Natural killer cell treated with Interleukin-12 subunit alpha and Interleukin-12 subunit beta and Interleukin-15 and Interleukin-18, amount 100 ng/mL, for 72 hours (primary cell): ENCODE measurements around the gene PKHD1. TPM values are rescaled to one million over a fixed set of nuclear protein-coding genes. Genes with fewer than 3 reads are reported as not detected.

Experiments used
- ATAC-seq, 2 donors: fragments of 150-1000 bp; cut with Tn5 transposase in 1 of 2; sonication (Bioruptor Pico), chemical (Tn5 transposase) in 1 of 2; 2 replicates each; pipeline ENCODE4 v1.10.0; 2021
- DNase-seq: peaks from one replicate; pipeline ENCODE4 v3.0.0; 2022; ENCODE audit warnings: low spot score
- H3K27ac Mint-ChIP-seq, 2 donors: 1 replicate in 1 of 2; 2 replicates in 1 of 2; pipeline ENCODE4 v1.8.0; 2022; ENCODE audit warnings: mixed read lengths in 2 of 2, mild to moderate bottlenecking in 1 of 2, moderate library complexity in 1 of 2
- H3K27me3 Mint-ChIP-seq, 2 donors: 1 replicate in 1 of 2; 2 replicates in 1 of 2; pipeline ENCODE4 v1.8.0; 2022; ENCODE audit warnings: mixed read lengths in 2 of 2
- H3K36me3 Mint-ChIP-seq: one replicate; pipeline ENCODE4 v1.8.0; 2022; ENCODE audit warnings: mixed read lengths
- H3K4me1 Mint-ChIP-seq, 2 donors: 1 replicate in 1 of 2; 2 replicates in 1 of 2; pipeline ENCODE4 v1.8.0; 2022; ENCODE audit warnings: low read depth in 2 of 2, mixed read lengths in 2 of 2, mild to moderate bottlenecking in 1 of 2
- H3K4me3 Mint-ChIP-seq: one replicate; pipeline ENCODE4 v1.8.0; 2022; ENCODE audit warnings: mixed read lengths
- H3K9me3 Mint-ChIP-seq: 2 replicates; pipeline ENCODE4 v1.8.0; 2022; ENCODE audit warnings: mixed read lengths
- total RNA-seq, 2 donors: library from RNA; stranded (reverse); gene quantifications; one replicate each; pipeline ENCODE4 v1.2.3, GENCODE V29; 2022

Gene PKHD1
- total RNA-seq, 2 donors from 2014 or later: not detected

DNA sequence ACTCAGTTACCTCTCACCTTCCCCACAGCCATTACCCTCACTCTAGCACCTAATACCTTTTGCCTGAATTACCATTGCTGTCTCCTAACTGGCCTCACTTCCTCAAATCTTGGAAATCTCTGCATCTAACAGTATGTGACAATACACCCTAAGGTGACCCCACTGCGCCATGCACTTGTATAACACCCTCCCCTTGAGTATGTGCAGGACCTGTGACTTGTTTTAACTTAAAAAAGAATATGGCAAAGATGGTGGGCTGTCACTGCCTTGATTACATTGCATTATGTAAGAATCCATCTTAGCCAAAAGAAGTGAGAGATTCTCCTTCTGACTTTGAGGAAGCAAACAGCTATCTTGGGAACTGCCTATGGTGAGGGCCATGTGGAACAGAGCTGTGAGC lies 29.9 kb upstream of the PKHD1 start:
- Mint-ChIP-seq H3K36me3 (peaks cover under 1% of the 10 kb centered on the region), H3K27me3 (peaks cover 23 to 41% of the 10 kb centered on the region in 2 donors), H3K4me3 (no peak overlapping the region), H3K4me1 (no peaks in the 10 kb centered on the region), H3K9me3 (peaks cover 8% of the 10 kb centered on the region), H3K27ac (no peak overlapping the region)
- DNase-seq (no peak), ATAC-seq (peak in 1 of 2 donors; percentile 48)

- Mint-ChIP-seq H3K4me3 (no peak overlapping the region), H3K27me3 (peaks cover 27 to 45% of the 10 kb centered on the region in 2 donors)
- ATAC-seq: peak; percentile 11 to 36
Observed at GRCh38 chr6:52116605-52116948, 29.2 kb upstream of the PKHD1 start.

DNA sequence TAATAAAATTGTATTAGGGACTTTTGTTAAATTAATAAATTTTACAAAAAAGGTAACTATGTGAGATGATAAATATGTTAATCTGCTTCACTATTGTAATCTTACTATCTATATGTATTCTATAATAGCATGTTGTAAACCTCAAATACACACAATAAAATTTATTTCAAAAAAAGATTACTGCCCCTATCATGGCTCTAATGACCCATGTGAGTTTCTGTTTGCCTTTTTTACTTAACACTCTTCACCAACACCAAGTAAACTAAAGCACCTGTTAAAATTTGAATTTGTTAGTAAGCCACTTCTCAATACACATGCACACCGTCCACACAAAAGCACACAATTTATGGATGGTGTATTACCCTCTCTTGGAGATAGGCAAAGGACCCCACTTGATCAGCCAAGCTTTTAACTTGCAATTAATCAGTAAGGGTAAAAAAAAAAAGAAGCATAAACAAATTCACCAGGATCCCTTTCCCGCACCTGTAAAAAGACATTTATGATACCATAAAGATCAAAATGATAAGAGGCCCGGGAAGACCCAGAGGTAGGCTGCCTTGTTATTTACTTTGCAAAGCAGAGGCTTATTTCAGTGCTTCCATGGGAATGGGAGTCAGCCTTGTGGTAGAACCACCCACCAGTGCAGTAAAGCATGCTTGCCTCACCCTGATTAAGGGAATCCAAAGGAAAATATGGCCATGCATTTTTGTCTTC lies 28.6 kb upstream of the PKHD1 start:
- H3K4me1 Mint-ChIP-seq: no peaks in the 10 kb centered on the region
- DNase-seq (no peak), ATAC-seq (no peak)
- H3K27me3 Mint-ChIP-seq: peaks cover 27 to 45% of the 10 kb centered on the region in 2 donors
- H3K9me3 Mint-ChIP-seq: peaks cover 6% of the 10 kb centered on the region
- H3K36me3 Mint-ChIP-seq: peaks cover 6% of the 10 kb centered on the region
- no peak overlapping the region for H3K4me3 Mint-ChIP-seq
- H3K27ac Mint-ChIP-seq: no peak overlapping the region

More at GRCh38 chr6:52116605-52116948, 29.2 kb upstream of the PKHD1 start:
- Mint-ChIP-seq H3K27ac (no peak overlapping the region), H3K4me1 (no peaks in the 10 kb centered on the region), H3K36me3 (peaks cover 6% of the 10 kb centered on the region), H3K9me3 (peaks cover 10% of the 10 kb centered on the region)
- no peak for DNase-seq

- ATAC-seq (no peak), DNase-seq (no peak)
- Mint-ChIP-seq H3K4me1 (no peaks in the 10 kb centered on the region), H3K9me3 (peaks cover 6% of the 10 kb centered on the region), H3K27me3 (peaks cover 27 to 45% of the 10 kb centered on the region in 2 donors), H3K4me3 (no peak overlapping the region), H3K36me3 (peaks cover 6% of the 10 kb centered on the region), H3K27ac (no peak overlapping the region)
Observed at GRCh38 chr6:52115145-52115741, 27.8 kb upstream of the PKHD1 start.

- Mint-ChIP-seq H3K36me3 (peaks cover 6% of the 10 kb centered on the region), H3K4me3 (no peak overlapping the region), H3K4me1 (no peaks in the 10 kb centered on the region), H3K27me3 (peaks cover 24 to 40% of the 10 kb centered on the region in 2 donors), H3K9me3 (peaks cover 5% of the 10 kb centered on the region), H3K27ac (no peak overlapping the region)
- ATAC-seq (no peak), DNase-seq (no peak)
Observed at GRCh38 chr6:52109171-52109571, 21.8 kb upstream of the PKHD1 start.

DNA sequence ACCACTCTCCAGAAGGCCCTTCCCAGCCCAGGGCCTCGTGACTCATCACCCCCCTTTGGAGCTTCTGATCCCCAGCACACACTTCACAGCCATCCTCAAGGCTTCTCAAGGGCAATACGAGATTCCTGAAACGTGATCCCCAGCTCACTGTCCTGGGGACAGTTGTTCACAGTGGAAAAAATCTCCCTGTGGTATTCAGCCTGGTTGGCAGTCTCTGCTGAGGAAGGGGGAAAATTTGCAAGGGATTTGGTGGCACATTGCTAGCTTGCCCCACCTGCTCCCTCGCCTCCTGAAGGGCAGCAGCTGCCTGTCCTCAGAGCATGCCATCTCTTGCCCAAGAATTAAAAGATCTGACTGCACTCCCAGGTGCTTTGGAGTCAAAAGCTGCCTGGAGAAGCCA lies 20.7 kb upstream of the PKHD1 start:
- Mint-ChIP-seq H3K9me3 (peaks cover 5% of the 10 kb centered on the region), H3K4me3 (no peak overlapping the region), H3K27ac (no peak overlapping the region), H3K4me1 (no peaks in the 10 kb centered on the region), H3K36me3 (peaks cover 6% of the 10 kb centered on the region), H3K27me3 (peaks cover 30 to 50% of the 10 kb centered on the region in 2 donors)
- no peak for DNase-seq
- ATAC-seq: no peak

- no peak overlapping the region for H3K27ac Mint-ChIP-seq
- H3K4me3 Mint-ChIP-seq: no peak overlapping the region
- H3K9me3 Mint-ChIP-seq: peaks cover 3% of the 10 kb centered on the region
- DNase-seq: no peak
- H3K4me1 Mint-ChIP-seq: no peaks in the 10 kb centered on the region
- peaks cover 2% of the 10 kb centered on the region for H3K36me3 Mint-ChIP-seq
- H3K27me3 Mint-ChIP-seq: peaks cover 35 to 54% of the 10 kb centered on the region in 2 donors
- no peak for ATAC-seq
Observed at GRCh38 chr6:52106994-52107393, 19.6 kb upstream of the PKHD1 start.

DNA sequence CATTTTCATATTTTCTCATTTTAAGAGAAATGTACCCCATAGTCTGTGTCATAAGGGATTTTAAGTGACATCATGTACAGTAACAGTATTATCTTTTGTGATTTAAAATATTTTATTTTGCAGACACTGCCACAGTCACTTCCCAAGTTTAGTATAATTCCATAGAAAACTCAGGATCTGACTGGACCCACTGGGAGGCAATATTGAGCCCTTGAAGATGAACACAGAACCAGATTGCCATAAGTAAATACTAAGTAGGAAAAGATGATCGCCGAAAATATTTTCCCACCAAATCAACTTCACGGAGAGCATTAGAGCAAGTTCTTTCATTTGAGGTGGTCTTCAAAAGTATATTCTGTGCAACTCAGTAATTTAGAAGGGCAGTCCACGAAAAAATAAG lies 17.6 kb upstream of the PKHD1 start:
- Mint-ChIP-seq H3K4me1 (no peaks in the 10 kb centered on the region), H3K36me3 (no peaks in the 10 kb centered on the region), H3K27ac (no peak overlapping the region), H3K4me3 (no peak overlapping the region), H3K9me3 (peaks cover 3% of the 10 kb centered on the region), H3K27me3 (peaks cover 36 to 64% of the 10 kb centered on the region in 2 donors)
- ATAC-seq: no peak
- DNase-seq: no peak

DNA sequence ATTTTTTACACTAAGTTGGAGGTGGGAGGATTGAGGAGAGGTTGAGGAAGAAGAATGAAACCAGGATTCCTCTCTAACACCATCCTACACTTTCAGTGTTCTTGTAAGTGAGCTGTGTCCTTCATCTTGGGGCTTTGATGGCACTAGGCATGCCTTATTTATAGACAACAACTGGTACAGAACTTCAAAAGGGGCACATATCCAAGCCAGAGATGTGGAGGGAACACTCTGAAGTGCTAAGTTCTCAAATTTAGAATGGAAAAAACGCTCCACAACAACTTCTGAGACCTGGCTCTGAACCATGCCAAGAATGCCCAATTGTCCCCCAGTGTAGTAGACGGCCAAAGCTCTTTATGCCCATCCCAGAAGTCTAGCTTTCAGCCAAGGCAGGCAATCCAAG lies 16.2 kb upstream of the PKHD1 start:
- H3K4me3 Mint-ChIP-seq: no peak overlapping the region
- H3K27me3 Mint-ChIP-seq: peaks cover 33 to 52% of the 10 kb centered on the region in 2 donors

GRCh38 chr6:52102405-52102804 lies 15.0 kb upstream of the PKHD1 start:
- peaks cover 29 to 55% of the 10 kb centered on the region in 2 donors for H3K27me3 Mint-ChIP-seq
- H3K4me3 Mint-ChIP-seq: no peak overlapping the region
- no peaks in the 10 kb centered on the region for H3K4me1 Mint-ChIP-seq
- H3K36me3 Mint-ChIP-seq: no peaks in the 10 kb centered on the region
- DNase-seq (no peak), ATAC-seq (peak in 1 of 2 donors; percentile 43)
- H3K27ac Mint-ChIP-seq: no peak overlapping the region
- no peaks in the 10 kb centered on the region for H3K9me3 Mint-ChIP-seq

More for the DNA sequence above, 16.2 kb upstream of the PKHD1 start:
- ATAC-seq (no peak), DNase-seq (no peak)
- H3K9me3 Mint-ChIP-seq: no peaks in the 10 kb centered on the region
- no peak overlapping the region for H3K27ac Mint-ChIP-seq
- H3K4me1 Mint-ChIP-seq: no peaks in the 10 kb centered on the region
- H3K36me3 Mint-ChIP-seq: no peaks in the 10 kb centered on the region

DNA sequence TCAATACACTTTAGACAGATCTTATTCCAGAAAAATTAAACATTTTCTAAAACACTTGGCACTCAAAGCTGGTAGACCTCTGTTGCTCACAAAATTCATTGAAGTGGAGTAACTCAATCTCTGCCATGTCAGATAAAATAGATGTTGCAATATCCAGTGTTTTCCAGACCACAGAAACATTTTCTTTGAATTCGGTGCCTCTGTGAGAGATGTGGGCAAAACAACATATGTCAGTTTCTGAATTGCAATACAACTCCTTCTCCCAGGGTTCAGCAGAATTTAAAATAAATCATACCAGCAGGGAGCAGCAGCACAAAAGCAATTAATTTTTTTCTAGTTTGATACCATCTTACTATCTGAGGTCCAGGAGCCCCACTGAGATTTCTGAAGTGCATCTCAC lies 11.3 kb upstream of the PKHD1 start:
- Mint-ChIP-seq H3K27me3 (peaks cover 33 to 53% of the 10 kb centered on the region in 2 donors), H3K4me3 (no peak overlapping the region), H3K9me3 (no peaks in the 10 kb centered on the region), H3K4me1 (no peaks in the 10 kb centered on the region), H3K27ac (no peak overlapping the region), H3K36me3 (no peaks in the 10 kb centered on the region)
- ATAC-seq (no peak), DNase-seq (no peak)

DNA sequence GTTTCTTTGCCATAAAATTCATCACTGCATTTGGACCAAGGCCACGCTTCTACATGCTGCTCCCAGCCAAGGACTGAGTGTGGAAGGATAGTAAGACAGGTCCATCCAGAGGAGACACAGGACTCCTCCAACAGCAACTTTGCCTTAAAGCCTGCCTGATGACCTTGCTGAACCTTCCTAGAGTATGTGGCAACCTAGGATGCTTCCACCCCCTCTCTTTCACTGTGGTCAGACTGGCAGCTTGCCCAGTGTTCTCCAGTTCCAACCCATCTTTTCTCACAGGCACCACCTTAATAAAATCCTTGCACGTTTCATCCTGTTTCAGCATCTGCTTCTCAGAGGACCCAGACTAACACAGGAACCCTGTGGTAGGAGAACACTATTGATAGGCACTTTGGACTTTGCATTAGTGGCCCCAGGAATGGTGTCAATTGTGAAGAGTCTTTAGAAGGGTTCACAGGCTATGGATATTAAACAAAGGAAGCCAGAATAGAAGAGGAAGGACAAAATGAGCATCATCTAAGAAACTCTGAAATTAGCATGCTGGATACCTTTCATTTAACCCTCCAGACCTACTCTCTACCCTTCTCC lies 2.4 kb upstream of the PKHD1 start:
- H3K36me3 Mint-ChIP-seq: no peaks in the 10 kb centered on the region
- H3K27ac Mint-ChIP-seq: no peak overlapping the region
- H3K4me3 Mint-ChIP-seq: no peak overlapping the region
- no peaks in the 10 kb centered on the region for H3K9me3 Mint-ChIP-seq
- no peak for DNase-seq
- peaks cover 20 to 29% of the 10 kb centered on the region in 2 donors for H3K27me3 Mint-ChIP-seq
- no peak for ATAC-seq
- H3K4me1 Mint-ChIP-seq: no peaks in the 10 kb centered on the region

DNA sequence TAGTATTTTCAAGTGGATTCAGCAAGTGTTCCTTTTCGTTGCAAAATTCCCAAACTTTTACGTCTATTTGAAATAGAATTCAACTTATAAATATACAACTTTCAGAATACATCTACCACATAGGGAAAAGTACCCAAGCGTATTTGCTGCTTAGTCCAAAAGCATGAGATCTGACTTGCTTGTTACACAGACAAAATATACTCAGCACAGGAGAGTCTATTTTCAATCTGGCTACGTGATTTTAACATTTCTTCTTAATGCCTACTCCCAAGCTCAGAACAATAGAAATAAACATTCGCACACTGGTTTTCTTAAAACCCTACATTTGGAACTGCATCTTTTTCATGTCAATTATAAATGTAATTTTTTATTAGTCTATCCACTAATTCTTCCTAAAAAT lies 672 bp downstream of the PKHD1 start:
- H3K27me3 Mint-ChIP-seq: peaks cover 19 to 47% of the 10 kb centered on the region in 2 donors
- ATAC-seq (no peak), DNase-seq (no peak)
- no peaks in the 10 kb centered on the region for H3K4me1 Mint-ChIP-seq
- no peak overlapping the region for H3K27ac Mint-ChIP-seq
- H3K36me3 Mint-ChIP-seq: no peaks in the 10 kb centered on the region
- H3K4me3 Mint-ChIP-seq: no peak overlapping the region
- H3K9me3 Mint-ChIP-seq: no peaks in the 10 kb centered on the region

- Mint-ChIP-seq H3K4me3 (no peak overlapping the region), H3K4me1 (no peaks in the 10 kb centered on the region), H3K27ac (no peak overlapping the region), H3K36me3 (no peaks in the 10 kb centered on the region), H3K9me3 (no peaks in the 10 kb centered on the region), H3K27me3 (peaks cover 33 to 60% of the 10 kb centered on the region in 2 donors)
- DNase-seq: no peak
- no peak for ATAC-seq
Observed at GRCh38 chr6:52081237-52081636, 6.2 kb downstream of the PKHD1 start.
